GM12872 (cell line): ENCODE results near the gene MS4A5.

Experiments used
- TF ChIP-seq, protein P1 (sequence below): IDR thresholded peaks from 3 replicates; pipeline ENCODE4 v1.5.1; 2011; ENCODE audit warnings: low read depth, mild to moderate bottlenecking, low read length, moderate library complexity; ENCODE audit not compliant: insufficient read depth

The MS4A5 gene

DNA sequence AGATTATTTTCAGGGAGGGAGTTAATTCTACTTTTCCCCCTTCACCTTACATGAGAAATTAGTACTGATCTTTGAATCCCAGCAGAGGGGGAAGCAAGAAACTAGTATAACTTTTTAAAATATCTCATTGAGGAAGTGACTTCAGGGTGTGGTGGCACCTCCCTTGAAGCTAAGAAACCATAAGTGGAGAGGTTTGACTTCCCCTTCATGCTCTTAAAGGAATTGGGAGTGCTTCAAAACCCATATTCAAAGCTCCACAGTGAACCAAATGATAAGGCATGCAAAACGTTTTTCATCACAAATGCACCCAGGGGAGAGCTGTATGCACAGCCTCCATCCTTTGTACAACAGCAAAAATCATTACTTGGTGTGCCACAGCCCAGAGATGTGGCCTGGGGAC, 32.6 kb upstream of the MS4A5 start:
- TF ChIP-seq, protein P1, sequence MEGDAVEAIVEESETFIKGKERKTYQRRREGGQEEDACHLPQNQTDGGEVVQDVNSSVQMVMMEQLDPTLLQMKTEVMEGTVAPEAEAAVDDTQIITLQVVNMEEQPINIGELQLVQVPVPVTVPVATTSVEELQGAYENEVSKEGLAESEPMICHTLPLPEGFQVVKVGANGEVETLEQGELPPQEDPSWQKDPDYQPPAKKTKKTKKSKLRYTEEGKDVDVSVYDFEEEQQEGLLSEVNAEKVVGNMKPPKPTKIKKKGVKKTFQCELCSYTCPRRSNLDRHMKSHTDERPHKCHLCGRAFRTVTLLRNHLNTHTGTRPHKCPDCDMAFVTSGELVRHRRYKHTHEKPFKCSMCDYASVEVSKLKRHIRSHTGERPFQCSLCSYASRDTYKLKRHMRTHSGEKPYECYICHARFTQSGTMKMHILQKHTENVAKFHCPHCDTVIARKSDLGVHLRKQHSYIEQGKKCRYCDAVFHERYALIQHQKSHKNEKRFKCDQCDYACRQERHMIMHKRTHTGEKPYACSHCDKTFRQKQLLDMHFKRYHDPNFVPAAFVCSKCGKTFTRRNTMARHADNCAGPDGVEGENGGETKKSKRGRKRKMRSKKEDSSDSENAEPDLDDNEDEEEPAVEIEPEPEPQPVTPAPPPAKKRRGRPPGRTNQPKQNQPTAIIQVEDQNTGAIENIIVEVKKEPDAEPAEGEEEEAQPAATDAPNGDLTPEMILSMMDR, result no peak

GRCh38 chr11:60420015-60420414, 9.4 kb upstream of the MS4A5 start:
- TF ChIP-seq, protein P1, result no peak

GRCh38 chr11:60422609-60423008, 6.8 kb upstream of the MS4A5 start:
- TF ChIP-seq, protein P1, result no peak

GRCh38 chr11:60428517-60428916, 855 bp upstream of the MS4A5 start:
- TF ChIP-seq, protein P1, result no peak

GRCh38 chr11:60431251-60431650, 1.9 kb downstream of the MS4A5 start:
- TF ChIP-seq, protein P1, result no peak

GRCh38 chr11:60433401-60433800, 4.0 kb downstream of the MS4A5 start:
- TF ChIP-seq, protein P1, result no peak

- TF ChIP-seq, protein P1, result no peak
These were observed 17.7 kb downstream of the MS4A5 start for GRCh38 chr11:60447070-60447469.

GRCh38 chr11:60447846-60448245, 18.5 kb downstream of the MS4A5 start:
- TF ChIP-seq, protein P1, result no peak
